CD4-positive, alpha-beta T cell treated with Interleukin-4 for 1 hour (primary cell): ENCODE data around the gene DHX15.
"Not testable (repeated sequence)": the region's sequence is repeated elsewhere in the genome, so short reads cannot be mapped to it uniquely, and the experiment has no call there.

Source experiments
- DNase-seq, 2 donors: peaks; one replicate each; pipeline ENCODE4 v3.0.0-alpha.2; 2020 to 2022

The DHX15 gene

GRCh38 chr4:24535399-24535798 lies 49.0 kb downstream of the DHX15 start:
- DNase-seq = no peak

DNA sequence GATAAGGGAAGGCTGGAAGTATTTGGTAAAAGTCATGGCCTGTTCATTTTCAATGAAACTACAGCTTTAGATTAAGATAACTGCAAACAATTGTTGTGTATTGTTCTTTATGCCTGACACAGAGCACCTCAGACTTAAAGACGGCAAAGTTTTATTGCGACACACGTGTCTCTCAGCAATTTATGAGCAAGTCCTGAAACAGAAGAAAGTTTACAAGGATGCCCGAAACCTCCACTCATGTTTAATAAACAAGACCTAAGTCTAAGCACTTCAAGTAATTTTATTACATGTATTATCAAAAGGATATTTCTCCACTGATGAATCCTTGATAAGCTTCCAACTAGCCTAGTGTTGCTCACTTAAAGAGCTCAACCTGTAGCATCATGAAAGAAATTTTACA lies 51.0 kb downstream of the DHX15 start:
- DNase-seq = no peak

DNA sequence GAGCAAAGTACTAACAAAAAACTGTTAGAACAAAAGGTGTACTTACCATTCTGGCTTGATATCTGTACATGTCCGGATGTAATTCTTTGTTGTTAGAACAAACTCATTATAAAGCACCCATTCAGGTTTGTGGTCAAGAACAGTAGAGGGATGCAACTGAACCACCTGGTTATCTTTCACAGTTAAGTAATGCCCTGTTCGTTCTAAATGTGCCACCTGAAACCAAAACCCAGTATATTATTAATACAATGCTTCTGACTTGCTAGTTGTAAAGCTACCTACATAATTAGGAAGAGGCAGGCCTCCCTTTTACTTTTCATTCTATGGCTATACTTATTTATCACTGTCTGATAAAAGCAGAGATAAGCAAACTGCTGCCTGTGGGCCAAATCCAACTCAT lies 54.8 kb downstream of the DHX15 start:
- DNase-seq = no peak

DNA sequence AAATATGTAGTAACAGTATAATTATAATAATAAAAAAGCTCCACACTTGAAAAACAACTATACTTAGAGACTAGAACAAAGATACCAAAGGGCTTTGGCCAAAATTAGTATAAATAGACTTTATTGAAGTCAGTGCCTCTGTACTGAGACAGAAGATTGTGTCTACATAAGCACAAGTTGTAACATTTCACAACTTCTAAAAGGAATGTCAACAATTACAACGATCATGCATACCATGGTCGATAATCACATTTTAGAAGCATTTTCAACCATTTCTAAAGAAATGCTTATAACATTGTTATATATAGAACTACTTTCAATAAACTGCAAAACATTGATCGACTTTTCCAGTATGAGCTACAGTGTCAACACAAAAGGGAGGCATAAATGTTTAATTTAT lies 57.0 kb downstream of the DHX15 start:
- DNase-seq = no peak

DNA sequence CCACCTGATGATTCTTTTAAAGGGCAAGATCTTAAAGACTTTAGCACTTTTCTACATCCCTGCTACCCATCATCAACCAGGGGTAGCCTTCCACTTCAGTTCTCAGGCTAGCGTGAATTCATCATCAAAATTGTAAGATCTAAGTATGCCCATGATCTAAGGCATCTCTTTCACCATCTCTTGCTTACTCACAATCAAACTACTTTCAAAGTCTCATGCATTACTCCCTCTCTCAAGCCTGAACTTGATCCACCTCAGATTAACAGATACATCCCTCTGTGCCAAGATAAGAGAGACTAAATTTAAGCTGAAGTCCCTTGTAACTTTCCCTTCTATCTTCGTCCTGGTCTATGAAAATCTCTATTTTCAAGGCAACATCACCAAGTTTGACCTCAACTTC lies 62.8 kb downstream of the DHX15 start:
- DNase-seq = no peak

DNA sequence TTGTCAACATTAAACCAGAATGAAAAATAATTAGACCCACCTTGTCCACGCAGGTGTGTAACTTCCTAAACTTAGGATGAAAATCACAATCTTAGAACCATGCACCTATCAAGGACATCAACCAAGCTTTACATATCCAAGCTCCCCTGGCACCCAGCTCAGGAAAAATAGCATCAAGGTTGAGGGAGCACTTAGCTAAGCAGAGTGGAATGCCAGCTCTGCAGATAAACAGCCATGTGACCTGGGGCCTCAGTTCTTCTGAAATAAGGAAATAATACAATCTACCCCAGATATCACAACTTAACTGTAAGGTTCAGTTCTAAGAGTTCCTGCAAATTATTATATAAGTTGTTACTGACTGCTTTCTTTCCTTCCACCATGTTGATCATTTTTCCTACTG lies 64.7 kb downstream of the DHX15 start:
- DNase-seq = no peak

GRCh38 chr4:24517676-24518075 lies 66.7 kb downstream of the DHX15 start:
- no peak for DNase-seq

- no peak for DNase-seq
These were observed 67.4 kb downstream of the DHX15 start for GRCh38 chr4:24516926-24517325.

DNA sequence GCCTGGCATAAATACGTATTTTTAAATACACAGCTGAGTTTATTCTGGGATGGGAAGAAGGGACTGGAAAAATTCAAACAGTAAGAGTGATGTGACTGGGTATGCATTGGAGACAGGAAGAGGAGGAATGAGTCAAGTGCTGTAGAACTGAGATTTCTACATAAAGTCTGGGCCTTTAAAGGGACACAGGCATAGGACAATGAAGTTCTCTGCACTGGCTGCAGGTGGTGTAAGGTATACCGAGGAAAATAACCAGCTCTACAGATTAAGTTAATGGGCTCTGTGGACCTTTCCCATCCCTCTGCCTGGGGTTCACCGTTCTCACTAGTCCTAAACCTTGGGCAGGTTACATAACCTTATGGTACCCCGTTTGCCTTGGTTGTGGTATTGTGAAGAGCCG lies 68.7 kb downstream of the DHX15 start:
- no peak for DNase-seq

GRCh38 chr4:24514808-24515207 lies 69.5 kb downstream of the DHX15 start:
- DNase-seq = no peak

GRCh38 chr4:24513718-24514117 lies 70.6 kb downstream of the DHX15 start:
- no peak for DNase-seq

- DNase-seq = no peak
These were observed 72.8 kb downstream of the DHX15 start for GRCh38 chr4:24511371-24512063.

GRCh38 chr4:24510091-24510490 lies 74.3 kb downstream of the DHX15 start:
- DNase-seq = no peak

DNA sequence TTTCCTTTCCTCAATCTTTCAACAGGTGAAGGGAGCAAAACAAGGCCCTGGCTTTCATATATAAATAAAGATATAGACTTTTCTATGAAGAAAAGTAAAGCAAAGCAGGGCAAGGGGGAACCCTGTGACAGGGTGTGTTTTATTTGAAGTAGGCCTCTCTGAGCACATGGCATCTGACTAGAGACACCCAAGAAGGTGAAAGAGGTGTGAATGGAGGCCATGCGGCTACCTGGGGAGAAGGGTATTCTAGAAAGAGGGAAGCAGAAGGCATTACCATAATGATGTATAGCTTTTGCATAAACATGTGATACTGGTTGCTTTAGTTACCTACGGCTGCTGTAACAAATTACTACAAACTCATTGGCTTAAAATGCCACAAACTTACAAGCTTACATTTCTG lies 75.8 kb downstream of the DHX15 start:
- no peak for DNase-seq

DNA sequence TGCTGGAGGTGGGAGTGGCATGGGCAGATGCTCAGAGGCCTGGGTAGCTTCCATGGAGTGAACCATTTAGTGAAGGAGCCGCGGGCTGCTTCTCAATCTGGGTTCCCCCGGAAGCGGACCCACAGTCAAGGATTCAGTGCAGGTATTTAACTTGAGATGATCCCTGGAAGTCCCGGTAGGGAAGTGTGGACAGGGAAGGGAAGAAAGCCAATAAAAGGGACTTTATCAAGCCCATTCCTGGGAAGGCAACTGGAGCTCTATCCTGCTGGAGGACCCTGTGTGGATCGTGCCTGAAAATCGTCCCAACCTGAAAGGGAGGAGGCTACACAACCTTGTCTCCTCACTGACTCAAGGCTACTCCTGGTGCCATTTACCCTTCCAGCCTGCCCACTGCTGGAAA lies 76.9 kb downstream of the DHX15 start:
- no peak for DNase-seq

GRCh38 chr4:24503090-24503489 lies 81.3 kb downstream of the DHX15 start:
- not testable (repeated sequence) for DNase-seq

- DNase-seq = no peak
These were observed 87.1 kb downstream of the DHX15 start for GRCh38 chr4:24497221-24497620.

DNA sequence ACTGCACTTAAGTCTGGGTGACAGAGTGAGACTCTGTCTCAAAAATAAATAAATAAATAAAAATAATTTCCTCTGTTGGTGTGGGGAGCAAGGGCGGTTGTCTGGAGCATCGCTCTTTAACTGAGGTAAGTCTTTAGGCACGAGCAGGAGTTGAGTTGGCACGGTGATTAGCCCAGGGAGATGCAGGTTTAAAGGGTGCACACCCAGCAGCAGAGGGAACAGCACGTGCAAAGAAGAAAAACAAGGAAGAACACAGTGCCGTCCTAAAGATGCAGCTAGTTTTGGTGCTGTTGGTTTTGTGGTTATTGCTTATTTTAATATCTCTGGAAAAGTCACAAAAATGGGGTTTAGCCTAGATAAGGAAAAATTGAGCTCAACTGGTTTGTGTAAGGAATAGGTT lies 87.8 kb downstream of the DHX15 start:
- DNase-seq = no peak

GRCh38 chr4:24495388-24495787 lies 89.0 kb downstream of the DHX15 start:
- DNase-seq = no peak

DNA sequence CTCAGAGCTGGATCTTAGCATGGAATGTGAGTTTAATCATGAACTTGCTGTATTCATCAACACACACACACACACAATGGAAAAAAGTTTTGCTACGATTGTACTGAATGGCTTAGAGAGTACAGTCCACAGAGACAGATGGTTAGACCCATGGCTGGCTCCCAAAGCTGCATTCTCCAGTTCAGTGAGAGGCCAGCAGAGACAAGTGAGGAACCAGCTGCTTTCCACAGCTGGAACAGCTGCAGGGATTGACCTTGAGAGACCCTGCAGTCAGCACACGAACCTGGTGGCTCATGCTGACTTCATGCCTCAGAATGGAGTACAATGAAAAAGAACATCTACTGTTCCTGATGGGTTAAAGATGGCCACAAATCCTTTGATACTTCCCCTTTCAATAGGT lies 94.5 kb downstream of the DHX15 start:
- DNase-seq = no peak

- peak; percentile 39 to 47 for DNase-seq
These were observed 95.8 kb downstream of the DHX15 start for GRCh38 chr4:24488399-24489164.

- no peak for DNase-seq
These were observed 101.5 kb downstream of the DHX15 start for GRCh38 chr4:24482871-24483270.

- DNase-seq = no peak
These were observed 106.4 kb downstream of the DHX15 start for GRCh38 chr4:24477919-24478318.
